PC-3 (cell line): ENCODE results near the gene ZSCAN5A.

Experiments used
- CTCF ChIP-seq: fragments of 300-600 bp; sonication (generic); conservative IDR thresholded peaks from 2 replicates; pipeline ENCODE4 v1.5.1; 2017; ENCODE audit warnings: antibody characterized with exemption, low read depth, mild to moderate bottlenecking, low read length
- EZH2phosphoT487 ChIP-seq: fragments of 300-600 bp; sonication (generic); IDR thresholded peaks from 2 replicates; pipeline ENCODE4 v1.6.1; 2018; ENCODE audit warnings: mild to moderate bottlenecking, antibody characterized with exemption, low read length, borderline replicate concordance

- TF ChIP-seq EZH2phosphoT487 (no peak), CTCF (no peak)
Measured at GRCh38 chr19:56284746-56285145, 29.9 kb downstream of the ZSCAN5A start.
